GM21619 (cell line): Measurements from ENCODE around the gene GRID2.

ENCODE experiments used
- ATAC-seq: cut with Tn5 transposase; IDR thresholded peaks from one replicate; pipeline ENCODE4 v1.9.1; 2021; ENCODE audit not compliant: unreplicated experiment

Gene GRID2

DNA sequence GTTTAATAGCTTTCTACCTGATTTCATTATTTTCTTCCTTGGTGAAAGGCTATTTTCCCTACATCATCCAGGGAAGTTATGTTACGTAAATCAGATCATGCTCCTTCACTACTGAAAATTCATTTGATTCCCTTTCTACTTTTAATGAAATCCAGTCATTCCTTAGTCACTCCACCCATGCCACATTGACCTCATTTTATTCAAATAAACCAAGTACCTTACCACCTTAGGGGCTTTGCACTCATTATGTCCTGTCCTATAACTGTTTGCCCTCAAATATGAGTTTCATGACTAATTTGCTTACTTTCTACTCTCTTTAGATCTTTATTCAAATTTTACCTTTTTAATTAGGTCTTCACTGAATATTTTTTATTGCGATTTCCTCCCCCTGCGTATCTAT, 374.0 kb downstream of the GRID2 start:
- no peak for ATAC-seq

DNA sequence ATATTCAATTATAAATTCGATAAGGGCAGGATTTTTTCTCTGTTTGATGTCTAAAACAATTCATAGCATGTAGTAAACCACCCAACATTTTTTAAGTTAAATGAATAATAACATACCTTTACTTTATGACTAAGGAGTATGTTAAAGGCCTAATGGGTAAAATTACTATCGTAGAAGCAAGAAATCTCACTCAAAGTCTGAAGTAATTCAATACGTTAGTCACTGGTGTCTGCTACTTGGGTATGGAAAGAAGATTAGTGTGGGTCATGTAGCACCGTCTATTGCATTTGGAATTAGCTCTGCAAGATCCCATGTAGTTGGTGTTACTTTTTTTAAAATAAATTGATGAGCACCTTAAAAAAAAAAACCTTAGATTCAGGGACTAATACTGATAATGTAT, 374.5 kb downstream of the GRID2 start:
- ATAC-seq: no peak

DNA sequence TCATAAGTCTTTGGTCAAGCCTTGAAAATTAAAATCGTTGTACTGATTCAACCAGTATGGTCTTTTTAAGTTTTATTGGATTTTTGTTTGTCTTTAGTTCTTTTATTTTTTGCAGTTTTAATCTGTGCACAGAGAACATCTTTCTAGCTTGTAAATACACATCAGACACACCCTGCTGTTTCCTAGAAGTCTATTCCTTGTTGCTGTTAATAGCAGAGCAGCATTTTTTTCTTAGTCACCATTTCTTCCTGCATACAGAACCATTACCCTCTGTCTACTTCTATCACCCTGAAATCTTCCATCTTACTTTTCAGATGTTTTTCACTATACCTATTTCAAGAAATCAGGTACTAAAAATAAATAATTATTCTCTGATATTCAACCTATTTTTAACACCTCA, 375.4 kb downstream of the GRID2 start:
- no peak for ATAC-seq

GRCh38 chr4:92714640-92715039, 410.9 kb downstream of the GRID2 start:
- ATAC-seq: no peak

GRCh38 chr4:92733231-92733630, 429.5 kb downstream of the GRID2 start:
- no peak for ATAC-seq

- ATAC-seq: no peak
Observed at GRCh38 chr4:92735025-92735665, 431.4 kb downstream of the GRID2 start.

GRCh38 chr4:92760433-92760832, 456.7 kb downstream of the GRID2 start:
- no peak for ATAC-seq

DNA sequence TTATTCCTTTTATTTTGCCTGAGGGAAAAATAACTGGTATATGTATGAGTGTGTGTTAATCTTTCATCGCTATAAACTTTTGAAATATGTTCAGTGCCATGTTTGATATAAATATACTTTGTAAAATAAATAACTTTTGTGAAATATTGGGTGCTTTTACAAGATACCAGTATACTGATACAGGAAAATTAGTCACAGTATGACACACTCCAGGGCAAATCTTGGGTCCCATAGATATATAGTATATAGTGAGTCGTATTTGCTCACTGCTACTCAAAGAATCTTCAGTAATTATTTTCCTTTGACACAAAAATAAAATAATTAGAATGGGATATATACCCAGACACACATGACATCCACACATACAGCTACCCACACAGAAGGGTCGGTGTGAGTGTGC, 472.3 kb downstream of the GRID2 start:
- ATAC-seq: no peak

DNA sequence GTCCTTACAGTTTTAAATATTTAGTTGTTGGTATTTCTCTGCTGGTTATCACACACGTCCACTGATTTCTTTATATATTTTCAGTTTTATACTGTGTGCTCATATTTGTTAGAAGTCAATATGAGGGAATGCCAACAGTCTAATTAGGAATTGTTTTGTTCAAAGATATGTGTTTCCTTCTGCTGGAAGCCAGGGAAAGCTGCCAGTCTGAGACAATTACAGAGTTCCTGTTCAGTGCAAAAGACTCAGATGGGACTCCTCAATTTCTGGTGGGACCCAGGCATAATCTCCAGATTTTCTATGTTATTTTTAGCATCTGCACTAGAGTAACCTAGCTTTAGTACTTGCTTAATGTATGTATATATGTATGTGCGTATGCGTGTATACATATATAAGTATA, 486.0 kb downstream of the GRID2 start:
- no peak for ATAC-seq

GRCh38 chr4:92791871-92792440, 488.2 kb downstream of the GRID2 start:
- no peak for ATAC-seq

GRCh38 chr4:92809381-92809780, 505.6 kb downstream of the GRID2 start:
- no peak for ATAC-seq

DNA sequence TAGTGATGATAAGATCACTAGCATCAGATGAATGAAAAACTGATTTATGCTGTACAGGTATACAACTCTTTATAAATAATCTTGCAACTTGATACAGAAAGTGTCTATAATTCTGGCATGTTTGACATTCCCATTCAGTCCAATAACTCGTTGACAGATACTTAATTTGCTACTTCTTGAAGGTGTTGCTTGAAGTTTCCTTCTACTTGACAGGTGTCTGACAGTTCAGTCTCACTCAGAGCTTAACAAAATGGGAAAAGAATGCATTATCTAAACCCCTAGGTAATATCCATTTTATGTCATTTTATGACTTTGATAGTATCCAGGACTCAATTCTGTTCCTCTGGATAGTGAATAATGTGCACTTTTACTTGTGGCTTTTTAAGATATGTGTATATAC, 508.9 kb downstream of the GRID2 start:
- ATAC-seq: no peak

DNA sequence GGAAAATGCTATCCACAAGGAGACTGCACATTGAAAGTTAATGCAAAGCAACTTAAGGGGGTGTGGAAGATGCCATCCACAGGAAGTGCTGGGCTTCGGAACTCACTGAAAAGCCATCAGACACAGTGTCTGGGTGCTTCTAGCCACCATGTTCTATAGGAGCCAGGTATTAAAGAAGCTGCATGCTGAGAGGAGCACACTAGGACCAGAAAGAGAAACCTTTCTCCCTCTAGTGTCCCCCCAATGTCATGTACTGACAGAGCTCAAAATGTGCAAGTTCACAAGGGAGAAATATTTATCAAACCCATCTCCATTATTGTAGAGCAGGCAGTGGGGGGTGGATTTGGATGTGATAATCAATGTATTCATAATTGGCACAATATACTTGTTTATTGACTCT, 510.9 kb downstream of the GRID2 start:
- no peak for ATAC-seq

- no peak for ATAC-seq
Observed at GRCh38 chr4:92825256-92825655, 521.5 kb downstream of the GRID2 start.

- ATAC-seq: no peak
Observed at GRCh38 chr4:92825791-92826190, 522.0 kb downstream of the GRID2 start.

GRCh38 chr4:92830771-92831170, 527.0 kb downstream of the GRID2 start:
- no peak for ATAC-seq

DNA sequence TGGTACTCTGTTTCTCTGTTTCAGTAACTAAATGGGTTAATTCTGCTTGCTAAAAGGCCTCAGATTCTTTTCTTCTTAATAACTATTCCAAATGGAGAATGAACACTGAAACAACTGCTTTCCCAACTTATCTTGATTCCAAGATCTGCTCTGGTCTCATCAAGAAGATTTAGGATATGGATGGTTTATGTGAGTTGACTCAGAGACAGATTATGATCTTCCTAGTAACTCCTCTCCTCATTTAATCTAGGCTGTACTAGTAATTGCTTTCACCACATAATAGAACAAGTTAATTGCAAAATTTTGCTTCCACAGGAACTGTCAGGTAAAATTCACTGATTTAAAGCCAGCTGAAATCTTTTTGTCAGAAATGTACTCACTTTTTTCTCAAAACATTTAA, 537.1 kb downstream of the GRID2 start:
- no peak for ATAC-seq

GRCh38 chr4:92843784-92844183, 540.0 kb downstream of the GRID2 start:
- no peak for ATAC-seq

- ATAC-seq: no peak
Observed at GRCh38 chr4:92847026-92847425, 543.3 kb downstream of the GRID2 start.

DNA sequence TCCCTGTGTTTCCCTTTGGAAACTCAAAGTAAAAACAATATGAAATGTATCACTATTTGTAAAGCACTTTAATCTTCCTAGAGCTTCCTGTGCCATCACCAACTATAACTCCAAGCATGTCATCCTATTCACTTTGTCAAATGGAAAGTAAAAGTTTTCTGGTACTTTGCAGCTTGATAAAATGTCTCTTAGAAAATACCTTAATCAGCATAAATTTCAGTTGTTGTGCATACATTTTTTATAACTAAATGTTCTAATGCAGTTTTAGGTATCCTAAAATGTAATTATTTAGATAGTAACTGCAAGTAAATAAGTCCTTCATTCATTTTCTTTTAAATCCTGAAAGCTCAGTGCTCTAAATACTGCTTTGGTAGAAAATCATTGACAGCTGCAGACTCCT, 558.7 kb downstream of the GRID2 start:
- no peak for ATAC-seq

DNA sequence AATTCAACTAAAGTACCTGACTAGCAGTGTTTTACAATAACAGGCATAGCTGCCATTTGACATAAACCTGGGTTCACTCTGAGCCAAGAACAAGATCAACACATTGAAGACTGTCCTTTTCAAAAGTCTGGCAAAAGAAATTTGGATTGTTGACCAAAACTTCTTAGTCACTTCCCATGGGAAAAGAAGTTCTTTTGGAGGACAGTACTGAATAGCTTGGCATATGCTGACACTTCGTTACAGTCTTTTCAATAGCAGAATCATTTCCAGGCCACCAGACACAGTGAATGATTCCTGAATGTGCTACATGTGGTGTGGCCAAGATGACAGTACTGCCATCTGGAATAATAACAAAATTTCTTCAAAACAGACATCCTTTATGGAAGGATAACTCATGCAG, 560.3 kb downstream of the GRID2 start:
- ATAC-seq: no peak

- ATAC-seq: no peak
Observed at GRCh38 chr4:92872604-92873003, 568.8 kb downstream of the GRID2 start.

DNA sequence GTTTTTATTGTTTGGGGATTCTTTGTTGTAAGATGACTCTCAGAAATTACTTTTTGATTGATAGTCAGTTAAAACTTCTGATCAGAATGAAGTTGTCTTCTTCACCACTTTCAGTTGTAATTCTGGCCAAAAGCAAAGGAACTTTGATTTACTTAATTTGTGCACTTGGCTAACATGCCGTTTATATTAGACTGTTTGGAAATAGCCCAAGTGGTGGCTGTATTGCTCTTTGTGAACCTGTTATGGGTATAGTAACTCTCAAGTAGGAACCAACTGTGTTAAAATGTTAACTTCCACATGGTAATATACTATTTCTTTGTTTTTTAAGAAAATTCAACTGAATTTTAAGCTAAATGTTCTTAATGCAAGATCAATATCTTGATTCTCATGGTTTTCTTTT, 581.9 kb downstream of the GRID2 start:
- no peak for ATAC-seq
